HEK293 (cell line): Measurements from ENCODE around the gene LPP.

Experiments used
- CTCF ChIA-PET: fragments of 350-600 bp; formaldehyde crosslinking; extraction: SDS; loops from one replicate; lab custom pipeline; 2021; ENCODE audit warnings: antibody characterized with exemption; lab: Yijun Ruan, JAX
- POLR2A ChIA-PET: fragments of 300-600 bp; formaldehyde crosslinking; extraction: SDS; loops from one replicate; lab custom pipeline; 2020; ENCODE audit warnings: antibody characterized with exemption, inconsistent platforms; lab: Yijun Ruan, JAX
- H3K27ac ChIP-seq: fragments of 200-500 bp; sonication (Bioruptor generic); 2 replicates; pipeline ENCODE4 v1.5.1; 2014; ENCODE audit warnings: low read depth, low read length, control low read depth, inconsistent platforms; ENCODE audit errors: extremely low read depth
- H3K36me3 ChIP-seq, 2 experiments: fragments of 200-500 bp in 1 of 2; sonication (Bioruptor generic) in 1 of 2; 1 replicate in 1 of 2; 2 replicates in 1 of 2; pipeline ENCODE4 v1.5.1; 2014 to 2017; ENCODE audit warnings: inconsistent platforms in 2 of 2, low read length in 2 of 2; ENCODE audit not compliant: control insufficient read depth in 2 of 2, insufficient read depth in 1 of 2
- H3K4me1 ChIP-seq: fragments of 200-500 bp; sonication (Bioruptor generic); 2 replicates; pipeline ENCODE4 v1.5.1; 2014; ENCODE audit warnings: mild to moderate bottlenecking, low read length, inconsistent platforms; ENCODE audit not compliant: control insufficient read depth, insufficient read depth
- H3K4me3 ChIP-seq: 2 replicates; pipeline ENCODE4 v1.5.1; 2011; ENCODE audit warnings: low read depth, mild to moderate bottlenecking, control low read depth, low read length, moderate library complexity
- H3K9me3 ChIP-seq: fragments of 200-500 bp; sonication (Bioruptor generic); 2 replicates; pipeline ENCODE4 v1.5.1; 2014; ENCODE audit warnings: low read depth, low read length, inconsistent platforms; ENCODE audit not compliant: control insufficient read depth, insufficient read depth
- GFI1B ChIP-seq: fragments of 450-650 bp; formaldehyde crosslinking; IDR thresholded peaks from 2 replicates; pipeline ENCODE4 v1.5.1; 2016; ENCODE audit warnings: missing biosample characterization, missing genetic modification characterization
- ZBTB8A ChIP-seq: fragments of 450-650 bp; formaldehyde crosslinking; IDR thresholded peaks from 2 replicates; pipeline ENCODE4 v1.5.1; 2016; ENCODE audit warnings: missing biosample characterization, missing genetic modification characterization
- ZIC2 ChIP-seq: fragments of 450-650 bp; formaldehyde crosslinking; IDR thresholded peaks from 2 replicates; pipeline ENCODE4 v1.5.1; 2016; ENCODE audit warnings: missing biosample characterization, missing genetic modification characterization
- ZNF132 ChIP-seq: fragments of 450-650 bp; formaldehyde crosslinking; IDR thresholded peaks from 2 replicates; pipeline ENCODE4 v1.5.1; 2017; ENCODE audit warnings: missing biosample characterization, missing genetic modification characterization, borderline replicate concordance
- ZNF202 ChIP-seq: fragments of 450-650 bp; formaldehyde crosslinking; IDR thresholded peaks from 2 replicates; pipeline ENCODE4 v1.5.1; 2016; ENCODE audit warnings: missing biosample characterization, missing genetic modification characterization, borderline replicate concordance
- ZNF302 ChIP-seq: fragments of 450-650 bp; formaldehyde crosslinking; IDR thresholded peaks from 2 replicates; pipeline ENCODE4 v1.5.1; 2016; ENCODE audit warnings: missing biosample characterization, missing genetic modification characterization, low read depth
- ZNF354C ChIP-seq: fragments of 450-650 bp; formaldehyde crosslinking; IDR thresholded peaks from 2 replicates; pipeline ENCODE4 v1.5.1; 2016; ENCODE audit warnings: missing biosample characterization, missing genetic modification characterization, low read depth, borderline replicate concordance
- ZNF404 ChIP-seq: fragments of 450-650 bp; formaldehyde crosslinking; IDR thresholded peaks from 2 replicates; pipeline ENCODE4 v1.5.1; 2017; ENCODE audit warnings: missing biosample characterization, missing genetic modification characterization
- ZNF548 ChIP-seq: fragments of 450-650 bp; formaldehyde crosslinking; IDR thresholded peaks from 2 replicates; pipeline ENCODE4 v1.5.1; 2016; ENCODE audit warnings: missing biosample characterization, missing genetic modification characterization
- ZNF549 ChIP-seq: fragments of 450-650 bp; IDR thresholded peaks from 2 replicates; pipeline ENCODE4 v1.5.1; 2018; ENCODE audit warnings: missing biosample characterization, missing genetic modification characterization, mild to moderate bottlenecking, inconsistent platforms, moderate library complexity
- ZNF561 ChIP-seq: fragments of 450-650 bp; IDR thresholded peaks from 2 replicates; pipeline ENCODE4 v1.5.1; 2018; ENCODE audit warnings: missing biosample characterization, missing genetic modification characterization, borderline replicate concordance
- ZNF707 ChIP-seq: fragments of 450-650 bp; formaldehyde crosslinking; IDR thresholded peaks from 2 replicates; pipeline ENCODE4 v1.5.1; 2016; ENCODE audit warnings: missing biosample characterization, missing genetic modification characterization
- ZNF76 ChIP-seq: fragments of 450-650 bp; formaldehyde crosslinking; IDR thresholded peaks from 2 replicates; pipeline ENCODE4; 2016; ENCODE audit warnings: low read depth, missing biosample characterization, missing genetic modification characterization, borderline replicate concordance
- ZNF843 ChIP-seq: fragments of 450-650 bp; formaldehyde crosslinking; IDR thresholded peaks from 2 replicates; pipeline ENCODE4 v1.5.1; 2016; ENCODE audit warnings: missing biosample characterization, missing genetic modification characterization
- ZSCAN16 ChIP-seq: fragments of 450-650 bp; formaldehyde crosslinking; IDR thresholded peaks from 2 replicates; pipeline ENCODE4 v1.5.1; 2016; ENCODE audit warnings: missing biosample characterization, missing genetic modification characterization
- TF ChIP-seq, protein P1 (sequence below): fragments of 450-650 bp; formaldehyde crosslinking; IDR thresholded peaks from 2 replicates; pipeline ENCODE4 v1.5.1; 2016; ENCODE audit warnings: missing biosample characterization, missing genetic modification characterization
- TF ChIP-seq, protein P2 (sequence below): fragments of 450-650 bp; formaldehyde crosslinking; IDR thresholded peaks from 2 replicates; pipeline ENCODE4; 2016; ENCODE audit warnings: missing biosample characterization, missing genetic modification characterization
- TF ChIP-seq, protein P3 (sequence below): fragments of 450-650 bp; formaldehyde crosslinking; IDR thresholded peaks from 2 replicates; pipeline ENCODE4 v1.5.1; 2016; ENCODE audit warnings: missing biosample characterization, missing genetic modification characterization

The LPP gene

DNA sequence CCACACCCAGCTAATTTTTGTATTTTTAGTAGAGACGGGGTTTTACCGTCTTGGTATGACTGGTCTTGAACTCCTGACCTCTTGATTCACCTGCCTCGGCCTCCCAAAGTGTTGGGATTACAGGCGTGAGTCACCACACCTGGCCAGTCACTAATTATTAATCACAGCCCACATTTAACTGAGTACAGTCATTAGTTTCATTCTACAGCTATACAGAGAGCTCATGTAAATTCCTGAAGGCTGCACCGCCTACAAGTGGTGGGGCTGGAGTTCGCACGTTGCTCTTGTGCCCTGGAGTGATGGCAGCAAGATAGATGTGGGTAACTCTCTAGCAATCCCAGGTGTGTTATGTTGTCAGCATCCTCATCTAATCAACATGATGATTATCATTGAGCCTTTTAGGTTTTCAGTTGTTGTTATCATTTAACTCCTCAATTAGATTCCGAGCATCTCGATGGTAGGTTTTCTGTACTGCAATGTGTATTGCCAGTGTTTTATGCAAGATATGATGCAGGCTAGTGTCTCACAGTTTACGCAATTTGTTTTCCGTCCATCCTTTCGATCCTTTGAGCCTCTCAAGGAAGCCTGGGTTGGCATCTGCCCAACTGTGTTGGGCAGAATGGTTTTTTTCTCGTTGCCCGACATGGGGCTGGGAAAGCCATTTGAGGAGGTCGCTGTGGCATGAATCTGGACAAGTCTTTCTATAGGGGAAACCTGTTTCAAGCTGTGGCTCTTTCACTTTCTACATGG, 216.3 kb downstream of the LPP start (continued):
- TF ChIP-seq, protein P1, sequence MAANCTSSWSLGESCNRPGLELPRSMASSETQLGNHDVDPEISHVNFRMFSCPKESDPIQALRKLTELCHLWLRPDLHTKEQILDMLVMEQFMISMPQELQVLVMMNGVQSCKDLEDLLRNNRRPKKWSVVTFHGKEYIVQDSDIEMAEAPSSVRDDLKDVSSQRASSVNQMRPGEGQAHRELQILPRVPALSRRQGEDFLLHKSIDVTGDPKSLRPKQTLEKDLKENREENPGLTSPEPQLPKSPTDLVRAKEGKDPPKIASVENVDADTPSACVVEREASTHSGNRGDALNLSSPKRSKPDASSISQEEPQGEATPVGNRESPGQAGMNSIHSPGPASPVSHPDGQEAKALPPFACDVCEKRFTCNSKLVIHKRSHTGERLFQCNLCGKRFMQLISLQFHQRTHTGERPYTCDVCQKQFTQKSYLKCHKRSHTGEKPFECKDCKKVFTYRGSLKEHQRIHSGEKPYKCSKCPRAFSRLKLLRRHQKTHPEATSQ (tag by site-specific recombination), result no peak
- TF ChIP-seq, protein P2, sequence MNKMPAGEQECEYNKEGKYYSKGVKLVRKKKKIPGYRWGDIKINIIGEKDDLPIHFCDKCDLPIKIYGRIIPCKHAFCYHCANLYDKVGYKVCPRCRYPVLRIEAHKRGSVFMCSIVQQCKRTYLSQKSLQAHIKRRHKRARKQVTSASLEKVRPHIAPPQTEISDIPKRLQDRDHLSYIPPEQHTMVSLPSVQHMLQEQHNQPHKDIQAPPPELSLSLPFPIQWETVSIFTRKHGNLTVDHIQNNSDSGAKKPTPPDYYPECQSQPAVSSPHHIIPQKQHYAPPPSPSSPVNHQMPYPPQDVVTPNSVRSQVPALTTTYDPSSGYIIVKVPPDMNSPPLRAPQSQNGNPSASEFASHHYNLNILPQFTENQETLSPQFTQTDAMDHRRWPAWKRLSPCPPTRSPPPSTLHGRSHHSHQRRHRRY, result no peak
- TF ChIP-seq ZNF202, result no peak
- TF ChIP-seq, all 188 proteins: peak for 0

DNA sequence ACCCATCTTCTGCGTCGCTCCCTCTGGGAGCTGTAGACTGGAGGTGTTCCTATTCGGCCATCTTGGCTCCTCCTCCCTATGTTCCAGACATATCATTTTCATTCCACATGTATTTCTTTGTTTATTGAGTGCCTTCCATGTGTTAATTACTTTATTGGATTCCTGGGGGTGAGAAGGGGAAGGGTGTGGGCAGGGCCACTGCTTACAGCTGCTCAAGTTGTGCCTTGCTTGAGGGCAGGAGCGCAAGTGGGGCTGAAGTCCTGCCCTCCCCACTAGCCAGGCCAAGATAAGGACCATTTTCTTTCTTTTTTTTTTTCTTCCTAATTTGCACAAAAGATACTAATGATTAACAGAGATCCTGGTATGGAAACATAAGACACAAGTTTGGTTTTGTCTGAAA, 224.8 kb downstream of the LPP start:
- ChIA-PET POLR2A (no interaction called here), CTCF (no interaction called here)
- TF ChIP-seq ZNF302 (tag by site-specific recombination) (no peak), ZSCAN16 (tag by site-specific recombination) (no peak), ZNF843 (tag by site-specific recombination) (no peak), ZNF549 (tag by site-specific recombination) (no peak), ZNF707 (tag by site-specific recombination) (no peak), GFI1B (tag by site-specific recombination) (no peak), ZIC2 (tag by site-specific recombination) (no peak), ZNF76 (tag by site-specific recombination) (no peak), ZNF548 (tag by site-specific recombination) (no peak), ZNF354C (tag by site-specific recombination) (no peak), ZNF561 (tag by site-specific recombination) (no peak), ZBTB8A (no peak)
- Histone ChIP-seq H3K4me3 (no peak overlapping the region), H3K9me3 (no peaks in the 10 kb centered on the region), H3K36me3 (no peaks in the 10 kb centered on the region), H3K4me1 (no peaks in the 10 kb centered on the region), H3K27ac (no peak overlapping the region)

DNA sequence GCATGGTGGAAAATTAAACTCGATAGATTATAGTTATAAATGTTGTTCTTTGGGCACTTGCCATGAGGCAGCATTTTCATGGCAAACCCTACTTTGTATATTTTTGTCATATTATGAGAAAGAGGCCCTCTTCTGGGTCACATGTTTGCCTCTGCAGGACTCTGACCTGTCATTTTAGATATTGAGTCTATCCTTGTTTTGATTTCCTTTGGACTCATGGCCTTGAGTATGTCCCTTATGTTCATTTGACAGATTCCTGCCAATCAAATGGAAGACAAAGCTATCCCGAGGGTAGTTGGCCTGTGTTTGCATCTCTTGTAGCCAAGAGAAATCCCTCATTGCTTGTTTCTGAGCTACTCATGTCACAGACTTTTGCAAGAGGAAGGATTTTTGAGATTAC, 226.3 kb downstream of the LPP start:
- Histone ChIP-seq H3K27ac (no peak overlapping the region), H3K4me1 (no peaks in the 10 kb centered on the region), H3K4me3 (no peak overlapping the region), H3K36me3 (no peaks in the 10 kb centered on the region), H3K9me3 (no peaks in the 10 kb centered on the region)
- TF ChIP-seq ZNF404 (tag by site-specific recombination) (no peak), ZNF548 (tag by site-specific recombination) (no peak), ZNF132 (tag by site-specific recombination) (no peak)
- TF ChIP-seq, protein P3, sequence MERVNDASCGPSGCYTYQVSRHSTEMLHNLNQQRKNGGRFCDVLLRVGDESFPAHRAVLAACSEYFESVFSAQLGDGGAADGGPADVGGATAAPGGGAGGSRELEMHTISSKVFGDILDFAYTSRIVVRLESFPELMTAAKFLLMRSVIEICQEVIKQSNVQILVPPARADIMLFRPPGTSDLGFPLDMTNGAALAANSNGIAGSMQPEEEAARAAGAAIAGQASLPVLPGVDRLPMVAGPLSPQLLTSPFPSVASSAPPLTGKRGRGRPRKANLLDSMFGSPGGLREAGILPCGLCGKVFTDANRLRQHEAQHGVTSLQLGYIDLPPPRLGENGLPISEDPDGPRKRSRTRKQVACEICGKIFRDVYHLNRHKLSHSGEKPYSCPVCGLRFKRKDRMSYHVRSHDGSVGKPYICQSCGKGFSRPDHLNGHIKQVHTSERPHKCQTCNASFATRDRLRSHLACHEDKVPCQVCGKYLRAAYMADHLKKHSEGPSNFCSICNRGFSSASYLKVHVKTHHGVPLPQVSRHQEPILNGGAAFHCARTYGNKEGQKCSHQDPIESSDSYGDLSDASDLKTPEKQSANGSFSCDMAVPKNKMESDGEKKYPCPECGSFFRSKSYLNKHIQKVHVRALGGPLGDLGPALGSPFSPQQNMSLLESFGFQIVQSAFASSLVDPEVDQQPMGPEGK (tag by site-specific recombination), result no peak
- CTCF ChIA-PET, result interaction anchor here (1.0 kb wide), 1 partner anchor 17 kb away, joined by 3 read pairs; no protein-coding TSS in a partner anchor
- POLR2A ChIA-PET, result no interaction called here
